BJ (cell line): ENCODE data around the gene TBC1D23. TPM values are rescaled to one million over a fixed set of nuclear protein-coding genes. Genes with fewer than 3 reads are reported as not detected.
A peak's percentile ranks its signal among the peaks of the same experiment; 100 is the strongest.
"Not testable (repeated sequence)": the region's sequence is repeated elsewhere in the genome, so short reads cannot be mapped to it uniquely, and the experiment has no call there.

ENCODE experiments used
- CTCF ChIA-PET: fragments of 350-600 bp; formaldehyde crosslinking; extraction: SDS; loops from one replicate; lab custom pipeline; 2021; ENCODE audit warnings: antibody characterized with exemption, inconsistent platforms; lab: Yijun Ruan, JAX
- POLR2A ChIA-PET: fragments of 300-600 bp; sonication (Branson Sonifier 250); formaldehyde crosslinking; extraction: SDS; loops from one replicate; lab custom pipeline; 2021; ENCODE audit warnings: antibody characterized with exemption; lab: Charles Lee
- DNase-seq: peaks from one replicate; pipeline ENCODE4 v3.0.0-alpha.2; 2011; ENCODE audit warnings: low read depth
- H3K27me3 ChIP-seq: 2 replicates; pipeline ENCODE4 v1.6.0; 2011; ENCODE audit warnings: low read length; ENCODE audit not compliant: control insufficient read depth, insufficient read depth
- H3K36me3 ChIP-seq: 2 replicates; pipeline ENCODE4 v1.5.1; 2011; ENCODE audit warnings: low read length; ENCODE audit not compliant: control insufficient read depth, insufficient read depth
- H3K4me3 ChIP-seq: 2 replicates; pipeline ENCODE4 v1.5.1; 2011; ENCODE audit warnings: low read depth, mild to moderate bottlenecking, control low read depth, low read length
- CTCF ChIP-seq: IDR thresholded peaks from 2 replicates; pipeline ENCODE4 v1.5.1; 2011; ENCODE audit warnings: low read depth, mild to moderate bottlenecking, control low read depth, inconsistent platforms, low read length, moderate library complexity; ENCODE audit not compliant: insufficient read depth
- polyA plus RNA-seq: library from polyadenylated mRNA; depleted of rRNA; stranded (reverse); fragments of >200 nt; gene quantifications from 2 replicates; pipeline ENCODE4 v1.2.3, GENCODE V29; 2011

Gene TBC1D23
- polyA plus RNA-seq, 1 experiment = 22.5 TPM

GRCh38 chr3:100339786-100340185 lies 79.0 kb downstream of the TBC1D23 start:
- DNase-seq = no peak
- no peak for TF ChIP-seq CTCF
- Histone ChIP-seq H3K4me3 (no peak overlapping the region), H3K36me3 (peaks cover 2% of the 10 kb centered on the region), H3K27me3 (no peaks in the 10 kb centered on the region)
- POLR2A ChIA-PET = interaction anchor here (0.6 kb wide), 1 partner anchor 90 kb away, joined by 5 read pairs; no protein-coding TSS in a partner anchor
- CTCF ChIA-PET = interaction anchor here (1.6 kb wide), 1 partner anchor 32 kb away, joined by 3 read pairs; no protein-coding TSS in a partner anchor

GRCh38 chr3:100340527-100340926 lies 79.7 kb downstream of the TBC1D23 start:
- H3K36me3 ChIP-seq = peaks cover 2% of the 10 kb centered on the region
- no peaks in the 10 kb centered on the region for H3K27me3 ChIP-seq
- ChIA-PET POLR2A (no interaction called here), CTCF (interaction anchor here (1.6 kb wide), 1 partner anchor 32 kb away, joined by 3 read pairs; no protein-coding TSS in a partner anchor)
- no peak overlapping the region for H3K4me3 ChIP-seq
- no peak for DNase-seq
- no peak for TF ChIP-seq CTCF

GRCh38 chr3:100348727-100349126 lies 87.9 kb downstream of the TBC1D23 start:
- POLR2A ChIA-PET = no interaction called here

GRCh38 chr3:100351770-100352169 lies 91.0 kb downstream of the TBC1D23 start:
- DNase-seq, H3K27me3 ChIP-seq, POLR2A ChIA-PET, CTCF ChIA-PET, H3K4me3 ChIP-seq: not testable (repeated sequence)
- H3K36me3 ChIP-seq = peaks cover 10% of the 10 kb centered on the region

More at GRCh38 chr3:100348727-100349126, 87.9 kb downstream of the TBC1D23 start:
- CTCF ChIA-PET = interaction anchor here (1.1 kb wide), 1 partner anchor 11 kb away, joined by 3 read pairs; no protein-coding TSS in a partner anchor
- Histone ChIP-seq H3K36me3 (peaks cover 8% of the 10 kb centered on the region), H3K4me3 (no peak overlapping the region), H3K27me3 (no peaks in the 10 kb centered on the region)
- no peak for DNase-seq
- no peak for TF ChIP-seq CTCF

- no peak overlapping the region for H3K4me3 ChIP-seq
- no peak for TF ChIP-seq CTCF
- POLR2A ChIA-PET = no interaction called here
- peaks cover 9% of the 10 kb centered on the region for H3K36me3 ChIP-seq
- CTCF ChIA-PET = interaction anchor here (0.7 kb wide), 1 partner anchor 9 kb away, joined by 3 read pairs; no protein-coding TSS in a partner anchor
- peak; percentile 11 for DNase-seq
- H3K27me3 ChIP-seq = no peaks in the 10 kb centered on the region
These were observed 91.8 kb downstream of the TBC1D23 start for GRCh38 chr3:100352296-100353231.
